Measurements from ENCODE around the gene WIZ.
"Not testable (repeated sequence)": the region's sequence is repeated elsewhere in the genome, so short reads cannot be mapped to it uniquely, and the experiment has no call there.

The WIZ gene

GRCh38 chr19:15429825-15430467 is 19.8 kb downstream of the WIZ start:
- no peak for DNase-seq (ENCODE audit: low spot score)

DNA sequence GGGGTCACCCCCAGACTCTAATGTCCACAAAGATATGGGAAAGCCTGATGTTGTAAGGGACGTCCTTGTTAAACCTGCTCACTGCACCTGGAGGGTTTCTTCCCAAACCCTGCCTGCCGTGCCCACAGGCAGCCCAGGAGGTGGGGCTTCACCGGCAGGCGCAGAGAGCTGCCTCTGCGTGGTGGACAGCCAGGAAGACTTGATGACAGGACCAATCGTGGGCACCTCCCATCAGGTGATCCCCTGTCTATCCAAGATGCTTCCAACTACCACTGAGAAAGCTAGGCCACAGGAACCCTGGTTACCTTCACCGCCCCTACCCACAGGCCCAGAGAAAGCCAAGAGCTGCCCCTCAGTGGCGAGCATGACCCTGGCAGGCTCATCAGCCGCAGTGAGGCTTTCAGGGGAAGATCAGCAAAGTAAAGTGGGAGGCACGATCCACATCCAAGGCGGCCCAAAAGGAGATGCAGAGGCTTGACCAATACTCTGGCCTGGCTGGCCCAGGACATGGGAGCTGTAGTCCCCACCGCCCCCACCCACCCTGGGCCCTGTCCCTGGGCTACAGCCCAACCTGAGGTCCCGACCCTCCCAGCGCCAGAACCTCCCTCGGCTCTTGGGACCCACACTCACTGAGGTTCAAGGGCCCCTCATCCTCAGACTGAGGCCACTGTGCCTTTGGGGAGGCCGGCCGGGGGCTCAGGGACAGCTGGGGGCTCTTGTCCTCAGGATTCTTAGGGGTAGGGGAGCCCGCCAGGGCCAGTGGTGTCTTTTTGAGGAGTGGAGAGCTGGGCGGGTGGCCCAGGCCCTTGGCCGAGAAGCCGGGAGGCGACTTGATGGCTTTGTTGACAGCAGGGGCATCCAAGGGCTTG is 20.6 kb downstream of the WIZ start:
- no peak for DNase-seq (ENCODE audit: low spot score)

GRCh38 chr19:15427991-15428471 is 21.7 kb downstream of the WIZ start:
- DNase-seq (ENCODE audit: low spot score) = no peak

DNA sequence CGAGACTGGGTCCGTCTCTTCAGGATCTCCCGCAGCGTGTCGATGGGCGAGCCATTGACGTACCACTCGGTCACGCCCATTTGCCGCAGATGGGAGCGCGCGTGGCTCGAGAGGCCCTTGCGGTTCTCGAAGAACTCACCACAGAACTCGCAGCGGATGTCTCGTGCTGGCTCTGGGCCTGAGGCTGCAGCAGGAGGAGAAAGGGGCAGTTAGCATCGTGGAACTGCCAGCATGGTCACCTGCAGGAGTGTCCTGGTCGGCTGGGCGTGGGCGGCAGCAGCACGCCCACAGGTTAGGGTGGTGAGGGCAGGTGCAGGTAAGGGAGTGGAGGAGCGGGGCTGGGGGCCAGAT is 22.4 kb downstream of the WIZ start:
- no peak for DNase-seq (ENCODE audit: low spot score)

DNA sequence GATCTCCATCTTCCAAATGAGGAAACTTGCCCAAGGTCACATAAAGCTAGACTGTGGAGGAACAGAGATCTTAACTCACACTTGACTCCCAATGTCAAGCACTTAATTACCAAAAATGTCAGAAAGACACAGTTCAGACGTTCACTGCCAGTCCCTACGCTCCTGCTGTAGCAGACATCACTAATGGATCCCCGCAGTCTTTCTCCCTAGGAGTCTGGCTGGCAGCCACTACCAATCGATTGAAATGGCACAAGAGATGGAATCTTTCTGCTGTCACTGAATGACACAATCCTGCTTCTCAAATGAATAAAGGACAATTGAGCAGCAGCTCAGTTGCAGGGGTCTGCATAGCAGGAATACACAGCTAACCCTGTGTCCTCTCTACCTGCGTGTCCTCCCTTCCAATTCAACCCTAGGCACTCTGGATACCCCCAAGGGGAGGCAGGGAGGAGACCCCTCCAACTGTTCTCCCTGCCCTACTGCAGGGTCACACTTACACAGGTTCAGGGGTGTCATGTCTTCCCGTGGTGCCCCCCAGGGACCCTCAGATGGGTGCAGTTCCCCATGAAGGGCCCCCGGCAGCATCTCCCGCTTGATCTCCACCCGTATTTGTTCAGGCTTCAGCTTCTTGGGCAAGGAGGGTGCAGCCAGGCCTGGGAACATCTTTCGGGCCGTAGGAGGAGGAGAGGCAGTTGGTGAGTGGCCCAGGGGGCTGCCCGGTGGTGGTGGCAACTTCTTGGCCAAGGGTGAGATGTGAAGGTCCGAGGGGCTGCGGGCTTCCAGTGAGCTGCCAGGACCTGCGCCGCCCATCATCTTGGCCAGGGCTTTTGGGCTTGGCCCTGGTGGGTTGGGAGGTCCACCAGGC is 23.0 kb downstream of the WIZ start:
- no peak for DNase-seq (ENCODE audit: low spot score)

DNA sequence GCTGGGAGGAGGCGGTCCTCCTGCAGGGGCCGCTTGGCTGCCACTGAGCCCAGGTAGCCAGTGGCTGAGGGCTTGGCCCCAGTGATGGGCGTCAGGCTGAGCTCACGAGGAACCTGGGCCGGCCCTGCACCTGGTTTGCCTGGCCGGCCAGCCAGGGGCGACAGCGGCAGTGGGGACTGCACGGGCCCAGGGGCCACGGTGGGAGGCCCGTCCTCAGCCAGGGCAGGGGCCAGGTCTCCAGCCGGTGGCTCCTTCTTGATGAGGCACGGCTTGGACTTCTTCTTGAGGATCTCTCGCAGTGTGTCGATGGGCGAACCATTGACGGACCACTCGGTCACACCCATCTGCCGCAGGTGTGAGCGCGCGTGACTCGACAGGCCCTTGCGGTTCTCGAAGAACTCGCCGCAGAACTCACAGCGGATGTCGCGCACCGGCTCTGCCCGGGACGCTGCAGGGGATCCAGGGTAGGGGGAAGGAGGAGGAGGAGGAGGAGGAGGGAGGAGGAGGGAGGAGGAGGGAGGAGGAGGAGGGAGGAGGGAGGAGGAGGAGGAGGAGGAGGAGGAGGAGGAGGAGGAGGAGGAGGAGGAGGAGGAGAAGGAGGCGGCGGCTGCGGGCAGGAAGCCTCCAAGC is 24.3 kb downstream of the WIZ start:
- no peak for DNase-seq (ENCODE audit: low spot score)

DNA sequence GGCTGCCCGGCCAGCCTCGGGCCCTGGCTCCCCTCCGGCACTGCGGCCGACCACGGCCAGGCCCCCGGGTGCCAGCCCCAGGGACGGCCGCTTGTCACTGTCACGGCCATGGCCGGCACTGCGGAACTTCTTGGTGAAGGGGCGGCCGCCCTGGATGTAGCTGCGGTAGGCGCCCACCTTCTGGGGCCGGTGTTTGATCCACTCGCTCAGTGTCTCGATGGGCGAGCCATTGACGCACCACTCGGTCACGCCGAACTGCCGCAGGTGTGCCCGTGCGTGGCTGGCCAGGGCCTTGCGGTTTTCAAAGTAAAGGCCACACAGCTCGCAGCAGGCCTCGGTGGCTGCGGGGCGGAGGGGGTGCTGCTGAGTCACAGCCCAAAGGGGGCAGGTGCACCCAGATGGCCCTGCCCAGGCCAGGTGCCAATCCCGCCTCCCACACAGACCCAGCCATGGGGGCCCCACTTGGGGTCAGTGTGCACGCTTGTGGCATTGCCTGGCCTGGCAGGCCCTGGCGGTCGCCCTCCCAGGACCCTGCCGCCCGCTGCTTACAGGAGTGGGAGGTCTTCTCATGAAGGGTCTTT is 25.0 kb downstream of the WIZ start:
- no peak for DNase-seq (ENCODE audit: low spot score)

DNA sequence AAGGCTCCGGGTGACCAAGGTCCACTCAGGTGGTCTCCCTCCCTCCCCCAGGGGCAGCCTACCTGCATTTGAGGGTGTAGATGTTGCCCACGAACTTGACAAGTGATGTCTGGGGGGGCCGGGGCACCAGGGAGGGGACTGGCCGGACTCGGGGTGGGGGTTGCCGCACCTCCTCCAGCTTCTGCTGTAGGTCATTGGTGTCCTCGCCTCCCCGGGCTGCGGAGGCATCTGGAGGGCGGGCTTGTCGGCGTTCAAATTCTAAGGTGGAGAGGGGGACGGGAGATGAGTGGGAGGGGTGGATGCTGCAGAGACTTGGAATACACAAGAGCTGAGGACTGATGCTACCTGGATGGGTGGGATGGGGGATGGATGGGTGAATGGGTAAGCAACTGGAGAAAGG is 25.6 kb downstream of the WIZ start:
- no peak for DNase-seq (ENCODE audit: low spot score)

- no peak for DNase-seq (ENCODE audit: low spot score)
Observed at GRCh38 chr19:15423130-15423529, 26.6 kb downstream of the WIZ start.

- DNase-seq (ENCODE audit: low spot score) = no peak
Observed at GRCh38 chr19:15422296-15423075, 27.3 kb downstream of the WIZ start.

GRCh38 chr19:15421721-15422260 is 28.0 kb downstream of the WIZ start:
- no peak for DNase-seq (ENCODE audit: low spot score)

GRCh38 chr19:15421136-15421695 is 28.5 kb downstream of the WIZ start:
- no peak for DNase-seq (ENCODE audit: low spot score)

- DNase-seq (ENCODE audit: low spot score) = no peak
Observed at GRCh38 chr19:15419413-15420025, 30.2 kb downstream of the WIZ start.

DNA sequence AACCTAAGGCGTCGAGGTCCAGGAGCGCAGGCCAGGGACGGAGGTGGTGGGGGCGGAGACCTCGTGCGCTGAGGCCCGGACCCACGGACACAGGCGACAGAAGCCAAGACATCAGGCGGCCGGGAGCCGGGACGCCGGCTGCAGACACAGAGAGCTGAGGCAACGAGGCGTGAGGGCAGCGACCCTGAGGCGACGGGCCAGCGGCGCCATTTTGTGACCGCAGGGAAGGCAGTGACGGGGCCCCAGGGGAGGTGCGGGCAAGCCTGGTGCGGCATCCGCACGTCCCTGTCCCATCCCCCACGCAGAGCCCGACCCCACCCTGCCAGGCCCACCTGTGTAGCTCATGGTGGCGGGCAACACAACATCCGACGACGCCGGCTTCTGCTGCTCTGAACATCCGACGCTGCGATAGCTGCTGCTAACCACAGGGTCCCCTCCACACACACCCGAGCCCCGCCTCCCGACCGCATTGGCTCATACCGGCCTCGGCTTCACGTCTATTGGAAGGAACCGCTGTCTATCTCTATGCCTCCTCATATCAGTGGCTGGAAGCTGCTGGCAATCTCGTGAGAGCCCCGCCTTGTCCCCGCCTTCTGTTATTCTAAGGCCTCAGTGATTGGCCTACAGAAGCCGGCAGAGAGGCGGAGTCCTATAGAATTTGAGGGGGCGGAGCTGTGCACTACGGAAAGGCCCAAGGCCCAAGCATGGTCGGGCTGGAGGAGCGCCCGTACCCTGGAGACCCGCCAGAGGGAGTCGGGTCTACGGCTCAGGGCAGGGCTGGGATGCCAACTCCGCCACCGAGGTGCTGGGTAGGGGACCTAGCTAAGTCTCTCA is 31.0 kb downstream of the WIZ start, which contains the start of gene AKAP8L:
Gene AKAP8L, minus strand, starts transcription at position 410 of the 834 bp plus-strand sequence. Its CDS starts 65 bp downstream, at position 345.
- DNase-seq (ENCODE audit: low spot score) = peak; percentile 100

DNA sequence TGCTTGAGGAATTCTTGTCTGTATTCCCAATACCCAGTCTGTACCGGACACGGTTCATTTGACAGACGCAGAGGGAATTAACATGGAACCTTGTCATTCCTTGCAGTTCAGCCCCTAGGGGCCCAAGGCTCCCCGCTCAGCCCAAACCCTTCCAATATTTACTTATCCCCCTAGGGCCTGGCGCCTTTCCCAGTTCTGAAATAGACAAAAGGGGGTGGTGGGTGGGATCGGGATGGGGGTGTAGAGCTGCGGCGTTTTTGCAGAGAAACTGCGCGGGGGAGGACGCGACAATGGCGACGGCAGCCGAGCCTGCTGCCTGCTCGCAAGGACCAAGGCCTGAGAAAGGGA is 31.6 kb downstream of the WIZ start:
- no peak for DNase-seq (ENCODE audit: low spot score)

GRCh38 chr19:15417699-15418098 is 32.1 kb downstream of the WIZ start:
- no peak for DNase-seq (ENCODE audit: low spot score)

- no peak for DNase-seq (ENCODE audit: low spot score)
Observed at GRCh38 chr19:15412832-15413231, 36.9 kb downstream of the WIZ start.

- not testable (repeated sequence) for DNase-seq (ENCODE audit: low spot score)
Observed at GRCh38 chr19:15411351-15411750, 38.4 kb downstream of the WIZ start.

- DNase-seq (ENCODE audit: low spot score) = no peak
Observed at GRCh38 chr19:15404780-15405211, 45.0 kb downstream of the WIZ start.
